Fibroblast of skin of right quadriceps (primary cell): ENCODE data around the gene DNLZ.

ENCODE experiments used
- DNase-seq: peaks from one replicate; pipeline ENCODE4 v3.0.0-alpha.2; 2013

DNLZ gene

DNA sequence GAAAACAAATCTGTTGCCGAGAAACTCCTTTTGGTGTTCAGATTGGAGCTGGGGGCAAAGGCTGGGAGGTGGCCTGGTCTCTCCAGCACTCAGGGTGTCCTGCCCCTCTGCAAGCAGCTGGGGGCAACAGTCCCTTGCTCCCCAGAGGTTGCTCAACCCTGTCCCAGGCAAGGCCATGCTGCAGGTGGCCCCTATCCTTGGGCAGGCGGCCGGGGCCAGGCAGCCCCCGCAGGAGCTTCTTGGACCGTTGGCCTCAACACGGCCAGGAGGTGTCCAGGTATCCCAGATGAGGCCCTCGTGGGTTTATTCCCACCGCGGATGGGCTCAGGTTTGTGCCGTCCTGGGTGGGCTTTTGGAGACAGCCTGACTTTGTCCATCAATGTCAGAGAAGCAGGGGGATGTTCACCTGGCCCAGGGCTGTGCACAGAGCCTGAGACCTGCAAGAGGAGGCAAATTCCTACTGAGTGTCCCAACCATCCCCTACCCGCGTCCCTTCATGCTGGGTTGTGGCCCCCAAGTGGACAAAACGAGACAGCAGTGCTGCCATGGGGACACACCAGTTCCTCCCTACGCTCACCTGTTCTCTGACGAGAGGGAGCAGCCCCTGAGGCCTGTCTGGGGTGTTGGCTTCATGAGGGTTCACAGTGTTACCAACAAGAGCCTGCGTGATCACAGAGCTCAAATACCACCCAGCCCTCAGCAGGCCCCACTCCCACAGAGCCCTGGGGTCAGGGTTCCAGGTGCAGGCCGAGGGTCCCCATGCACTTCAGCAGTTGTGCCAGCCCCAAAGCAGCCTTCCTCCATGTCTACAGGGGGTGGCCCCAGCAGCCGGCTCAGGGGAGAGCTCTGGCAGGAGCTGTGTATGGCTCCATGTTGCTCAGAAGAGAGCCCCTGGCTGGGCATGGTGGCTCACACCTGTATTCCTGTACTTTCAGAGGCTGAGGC, 50.2 kb downstream of the DNLZ start:
- no peak for DNase-seq

DNA sequence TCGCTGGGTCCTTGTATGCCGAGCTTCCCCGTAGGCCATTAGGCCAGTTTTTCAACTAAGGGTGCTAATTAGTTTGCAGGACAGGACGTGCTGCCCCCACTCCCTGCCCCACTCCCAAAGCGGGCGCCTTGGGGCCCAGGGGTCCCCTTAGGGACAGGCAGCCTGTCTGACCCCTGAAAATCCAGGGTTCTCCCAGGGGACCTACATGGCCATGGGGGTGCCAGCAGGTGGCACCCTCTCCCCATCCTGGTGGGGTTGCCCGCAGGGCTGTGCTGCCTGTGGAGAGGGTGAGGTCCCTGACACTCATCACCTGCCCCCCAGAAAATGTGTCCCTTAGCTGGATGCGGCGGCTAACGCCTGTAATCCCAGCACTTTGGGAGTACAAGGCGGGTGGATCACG, 51.1 kb downstream of the DNLZ start:
- peak; percentile 42 for DNase-seq

DNA sequence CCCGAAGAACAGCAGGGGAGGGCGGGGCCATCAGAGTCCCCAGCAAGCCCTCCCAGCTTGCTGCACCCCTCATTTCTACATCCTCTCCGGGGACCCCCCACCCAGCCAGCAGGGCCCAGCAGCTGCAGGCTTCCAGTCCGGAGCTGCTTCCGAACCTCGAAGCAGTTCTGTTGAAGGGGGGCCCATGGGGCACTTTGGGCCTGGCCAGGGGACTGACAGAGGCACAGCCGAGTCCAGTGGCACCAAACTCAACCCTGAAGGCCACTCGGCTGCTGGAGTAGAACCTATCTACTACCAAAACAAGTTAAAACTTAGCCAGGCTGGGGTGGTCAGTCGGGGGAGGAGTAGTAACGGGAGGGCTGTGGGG, 51.6 kb downstream of the DNLZ start:
- no peak for DNase-seq

DNA sequence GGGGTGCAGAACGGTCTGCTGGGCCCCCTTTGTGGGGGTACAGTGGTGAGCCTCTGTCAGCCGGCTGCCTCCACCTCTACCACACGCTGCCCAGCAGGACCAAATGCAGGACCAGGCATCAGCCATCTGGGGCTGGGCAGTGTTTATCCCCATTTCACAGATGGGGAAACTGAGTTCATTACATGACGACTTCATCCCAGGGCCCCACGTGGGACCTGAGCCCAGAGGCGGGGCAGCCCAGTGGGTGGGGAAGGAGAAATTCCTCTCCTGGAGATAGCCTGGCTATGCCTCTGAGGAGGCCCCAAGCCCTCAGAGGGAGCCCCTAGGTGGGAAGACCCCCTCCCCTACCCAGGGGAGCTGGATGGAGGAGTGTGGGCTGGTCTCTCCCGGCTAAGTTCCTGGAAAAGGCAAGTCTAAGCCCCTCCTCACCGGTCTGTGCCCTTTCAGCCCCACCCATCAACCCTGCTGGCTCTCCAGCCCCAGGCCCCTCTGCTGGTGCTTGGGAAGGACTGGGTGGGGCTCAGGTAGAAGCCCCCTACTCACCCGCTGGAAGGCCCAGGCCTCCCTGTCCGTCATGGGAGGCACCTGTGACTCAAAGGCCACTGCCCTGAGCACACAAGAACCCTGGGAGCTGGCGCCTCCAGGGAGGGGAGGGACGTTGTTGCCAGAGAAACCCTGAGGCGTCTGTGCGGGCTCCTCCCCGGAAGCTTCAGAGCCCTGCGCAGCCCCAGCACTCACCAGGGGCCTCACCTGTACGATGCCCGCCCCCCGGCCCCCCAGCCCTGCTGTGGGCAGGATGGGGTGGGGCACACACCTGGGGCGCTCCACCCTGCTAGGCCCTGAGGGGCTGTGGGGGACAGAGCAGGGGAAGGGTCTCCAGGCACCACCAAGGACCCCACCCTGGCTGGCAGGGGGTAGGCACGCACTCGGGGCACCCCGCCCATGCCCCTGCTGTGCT, 52.2 kb downstream of the DNLZ start:
- DNase-seq: no peak

DNA sequence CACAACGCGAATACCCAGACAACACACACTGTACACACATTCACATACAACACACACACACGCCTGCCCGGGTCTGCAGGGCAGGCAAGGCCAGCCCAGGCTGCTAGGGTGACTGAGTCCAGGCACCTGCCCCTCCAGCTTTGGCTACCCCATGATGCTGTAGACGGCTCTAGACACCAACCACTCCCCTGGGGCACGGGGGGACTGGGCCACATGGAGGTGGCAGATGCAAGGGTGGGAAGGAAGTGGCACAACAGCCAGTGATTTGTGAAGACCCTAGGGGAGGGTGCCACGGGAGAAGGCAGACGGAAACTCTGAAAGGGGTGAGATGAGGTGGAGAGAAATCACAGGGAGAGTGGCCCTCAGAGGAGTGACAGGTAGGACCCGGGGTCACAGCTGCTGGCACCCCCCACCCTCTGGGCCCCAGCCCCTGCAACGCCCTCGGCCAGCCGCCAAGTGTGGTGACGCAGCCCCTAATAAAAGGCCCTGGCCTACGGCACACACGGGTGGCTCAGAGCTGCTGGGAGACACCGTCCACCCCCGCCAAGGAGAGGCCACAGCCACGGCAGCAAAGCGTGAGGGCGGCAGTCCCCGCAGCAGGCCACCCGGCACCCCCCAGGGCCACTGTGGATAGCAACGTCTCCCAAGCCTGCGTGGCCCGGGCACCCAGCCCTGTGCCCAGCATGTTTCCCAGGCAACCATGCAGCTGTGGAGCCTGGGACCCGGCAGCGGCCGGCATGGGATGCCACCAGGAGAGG, 53.1 kb downstream of the DNLZ start:
- DNase-seq: no peak

- no peak for DNase-seq
These were observed 53.7 kb downstream of the DNLZ start for GRCh38 chr9:136309806-136310220.
